SK-N-DZ (cell line): Measurements from ENCODE around the gene TERT.
"Not testable (repeated sequence)": the region's sequence is repeated elsewhere in the genome, so short reads cannot be mapped to it uniquely, and the experiment has no call there.

Source experiments
- DNase-seq: peaks from one replicate; pipeline ENCODE4 v3.0.0-alpha.2; 2015; ENCODE audit warnings: low spot score

The TERT gene

GRCh38 chr5:1279443-1280151 lies 15.3 kb downstream of the TERT start:
- DNase-seq = no peak

GRCh38 chr5:1278656-1279442 lies 16.0 kb downstream of the TERT start:
- no peak for DNase-seq

GRCh38 chr5:1278216-1278615 lies 16.7 kb downstream of the TERT start:
- DNase-seq = no peak

- no peak for DNase-seq
Measured at GRCh38 chr5:1277781-1278180, 17.1 kb downstream of the TERT start.

- DNase-seq = no peak
Measured at GRCh38 chr5:1277331-1277730, 17.5 kb downstream of the TERT start.

GRCh38 chr5:1276930-1277329 lies 17.9 kb downstream of the TERT start:
- no peak for DNase-seq

GRCh38 chr5:1275397-1276391 lies 19.2 kb downstream of the TERT start:
- DNase-seq = not testable (repeated sequence)

GRCh38 chr5:1274471-1274870 lies 20.4 kb downstream of the TERT start:
- DNase-seq = no peak

- no peak for DNase-seq
Measured at GRCh38 chr5:1273745-1274144, 21.1 kb downstream of the TERT start.

- DNase-seq = no peak
Measured at GRCh38 chr5:1272201-1272600, 22.7 kb downstream of the TERT start.

GRCh38 chr5:1270933-1271914 lies 23.6 kb downstream of the TERT start:
- no peak for DNase-seq

- DNase-seq = no peak
Measured at GRCh38 chr5:1270426-1270825, 24.4 kb downstream of the TERT start.

GRCh38 chr5:1268666-1269065 lies 26.2 kb downstream of the TERT start:
- no peak for DNase-seq

- no peak for DNase-seq
Measured at GRCh38 chr5:1268056-1268455, 26.8 kb downstream of the TERT start.

- not testable (repeated sequence) for DNase-seq
Measured at GRCh38 chr5:1267464-1267863, 27.4 kb downstream of the TERT start.

GRCh38 chr5:1266791-1267190 lies 28.1 kb downstream of the TERT start:
- DNase-seq = no peak

GRCh38 chr5:1265461-1266455 lies 29.1 kb downstream of the TERT start:
- no peak for DNase-seq

GRCh38 chr5:1265026-1265425 lies 29.8 kb downstream of the TERT start:
- no peak for DNase-seq

GRCh38 chr5:1264211-1264610 lies 30.7 kb downstream of the TERT start:
- DNase-seq = no peak
